A549 (cell line): ENCODE results near the gene USP11.

Experiments
- CEBPB ChIP-seq, 2 experiments: fragments of >200 bp in 1 of 2; sonication (Bioruptor Twin) in 1 of 2; formaldehyde crosslinking in 1 of 2; IDR thresholded peaks; 2 replicates each; pipeline ENCODE4 v1.6.1; 2012 to 2016
- CTCF ChIP-seq: fragments of >200 bp; sonication (Bioruptor Twin); formaldehyde crosslinking; IDR thresholded peaks from 3 replicates; pipeline ENCODE4 v1.5.1; 2016
- EHMT2 ChIP-seq: fragments of 200-600 bp; sonication (generic); IDR thresholded peaks from 2 replicates; pipeline ENCODE4 v1.6.1; 2016; ENCODE audit warnings: antibody characterized with exemption, low read depth, mild to moderate bottlenecking, moderate library complexity
- EP300 ChIP-seq, 2 experiments: fragments of >200 bp; sonication (Bioruptor Twin); formaldehyde crosslinking; IDR thresholded peaks; 2 replicates in 1 of 2; 3 replicates in 1 of 2; pipeline ENCODE4 v1.6.1; 2016 to 2017
- JUN ChIP-seq, 2 experiments: fragments of >200 bp; sonication (Bioruptor Twin); formaldehyde crosslinking; IDR thresholded peaks; 2 replicates in 1 of 2; 3 replicates in 1 of 2; pipeline ENCODE4 v1.6.1; 2016 to 2017
- MYC ChIP-seq: IDR thresholded peaks from 2 replicates; pipeline ENCODE4 v1.6.1; 2012; ENCODE audit warnings: mild to moderate bottlenecking, inconsistent platforms, low read length, improper control_type of control experiment, borderline replicate concordance
- PBX3 ChIP-seq: IDR thresholded peaks from 2 replicates; pipeline ENCODE4 v1.6.1; 2012
- POLR2A ChIP-seq: IDR thresholded peaks from 2 replicates; pipeline ENCODE4 v1.6.1; 2012; ENCODE audit warnings: mild to moderate bottlenecking, low read length
- RFX5 ChIP-seq: fragments of 450-650 bp; IDR thresholded peaks from 2 replicates; pipeline ENCODE4 v1.7.1; 2014; ENCODE audit warnings: antibody characterized with exemption, mild to moderate bottlenecking, moderate library complexity
- SMC3 ChIP-seq: fragments of >200 bp; sonication (Bioruptor Twin); formaldehyde crosslinking; IDR thresholded peaks from 3 replicates; pipeline ENCODE4 v1.6.1; 2018; ENCODE audit warnings: inconsistent platforms

DNA sequence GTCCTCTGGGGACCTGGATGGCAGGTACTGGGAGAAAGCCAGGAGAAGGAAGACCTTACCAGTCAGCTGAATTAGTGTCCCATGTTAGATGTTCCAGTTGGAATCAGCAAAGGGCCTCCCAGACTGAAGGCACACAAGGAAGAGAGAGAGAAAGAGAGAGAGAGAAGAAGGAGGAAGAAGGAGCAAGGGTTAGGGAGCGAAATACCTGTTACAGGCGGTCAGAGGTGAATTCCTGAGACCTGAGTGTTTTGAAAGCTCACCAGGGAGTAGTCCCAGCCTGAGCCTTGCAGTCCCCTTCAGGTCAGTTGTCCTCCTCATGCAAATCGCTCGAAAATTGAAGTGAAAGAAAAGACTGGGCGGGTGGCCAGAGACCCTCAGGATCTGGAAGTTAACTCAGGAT, 60.3 kb downstream of the USP11 start:
- TF ChIP-seq EP300 (IDR thresholded peaks at IDR 0.05) (no peak), POLR2A (no peak), SMC3 (no peak), EHMT2 (no peak), MYC (no peak), PBX3 (no peak), CTCF (no peak), JUN (IDR thresholded peaks at IDR 0.05) (no peak), RFX5 (no peak), CEBPB (IDR thresholded peaks at IDR 0.05) (no peak)
